Epidermal melanocyte (primary cell): ENCODE measurements around the gene SP6.
A peak's percentile ranks its signal among the peaks of the same experiment; 100 is the strongest.

Experiments used
- DNase-seq: peaks from one replicate; pipeline ENCODE4 v3.0.0; 2011; ENCODE audit warnings: low spot score; ENCODE audit not compliant: insufficient read length

The SP6 gene

GRCh38 chr17:47879776-47880454 is 29.0 kb upstream of the SP6 start:
- no peak for DNase-seq

- no peak for DNase-seq
These were observed 28.1 kb upstream of the SP6 start for GRCh38 chr17:47879028-47879585.

- DNase-seq = no peak
These were observed 27.5 kb upstream of the SP6 start for GRCh38 chr17:47878203-47879027.

GRCh38 chr17:47877368-47878034 is 26.5 kb upstream of the SP6 start:
- no peak for DNase-seq

- DNase-seq = no peak
These were observed 24.3 kb upstream of the SP6 start for GRCh38 chr17:47875011-47875985.

GRCh38 chr17:47873200-47874090 is 22.5 kb upstream of the SP6 start:
- no peak for DNase-seq

- no peak for DNase-seq
These were observed 21.7 kb upstream of the SP6 start for GRCh38 chr17:47872651-47873161.

GRCh38 chr17:47872019-47872650 is 21.2 kb upstream of the SP6 start:
- DNase-seq = no peak

- DNase-seq = no peak
These were observed 20.1 kb upstream of the SP6 start for GRCh38 chr17:47871048-47871447.

GRCh38 chr17:47870056-47870455 is 19.1 kb upstream of the SP6 start:
- no peak for DNase-seq

GRCh38 chr17:47869114-47869513 is 18.2 kb upstream of the SP6 start:
- DNase-seq = no peak

GRCh38 chr17:47867813-47868533 is 17.0 kb upstream of the SP6 start:
- no peak for DNase-seq

- no peak for DNase-seq
These were observed 16.0 kb upstream of the SP6 start for GRCh38 chr17:47866941-47867340.

- DNase-seq = no peak
These were observed 13.8 kb upstream of the SP6 start for GRCh38 chr17:47864791-47865216.

- DNase-seq = peak; percentile 54
These were observed 11.9 kb upstream of the SP6 start for GRCh38 chr17:47862621-47863440.

GRCh38 chr17:47860386-47860785 is 9.4 kb upstream of the SP6 start:
- DNase-seq = no peak
